ENCODE data around the gene IP6K2.
"Not testable (repeated sequence)": the region's sequence is repeated elsewhere in the genome, so short reads cannot be mapped to it uniquely, and the experiment has no call there.

The IP6K2 gene

GRCh38 chr3:48727511-48727910, 10.5 kb upstream of the IP6K2 start:
- DNase-seq (ENCODE audit: low read depth in 2 of 3, low spot score in 1 of 3) = no peak

- DNase-seq (ENCODE audit: low read depth in 2 of 3, low spot score in 1 of 3) = not testable (repeated sequence)
These were observed 8.3 kb upstream of the IP6K2 start for GRCh38 chr3:48725185-48725855.

GRCh38 chr3:48723725-48724124, 6.7 kb upstream of the IP6K2 start:
- no peak for DNase-seq (ENCODE audit: low read depth in 2 of 3, low spot score in 1 of 3)

DNA sequence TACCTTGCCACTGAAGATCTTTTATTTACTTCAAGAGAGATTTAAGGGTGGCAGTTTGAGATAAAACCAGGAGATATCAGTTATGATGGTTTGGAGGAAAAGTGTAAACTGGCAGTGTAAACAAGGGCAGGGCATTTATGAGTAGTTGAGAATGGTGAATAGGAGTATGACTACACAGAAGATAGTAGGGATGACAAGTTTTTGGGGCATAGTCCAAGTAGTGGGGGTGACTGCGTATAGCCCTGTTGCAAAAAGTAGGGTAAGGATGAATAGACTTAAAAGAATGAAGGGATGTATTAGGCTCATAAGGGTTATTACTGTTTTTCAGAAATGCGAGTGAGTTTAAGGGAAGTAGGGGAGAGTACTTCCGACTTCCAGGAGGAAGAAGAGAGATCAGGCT, 6.3 kb upstream of the IP6K2 start:
- not testable (repeated sequence) for DNase-seq (ENCODE audit: low read depth in 2 of 3, low spot score in 1 of 3)

DNA sequence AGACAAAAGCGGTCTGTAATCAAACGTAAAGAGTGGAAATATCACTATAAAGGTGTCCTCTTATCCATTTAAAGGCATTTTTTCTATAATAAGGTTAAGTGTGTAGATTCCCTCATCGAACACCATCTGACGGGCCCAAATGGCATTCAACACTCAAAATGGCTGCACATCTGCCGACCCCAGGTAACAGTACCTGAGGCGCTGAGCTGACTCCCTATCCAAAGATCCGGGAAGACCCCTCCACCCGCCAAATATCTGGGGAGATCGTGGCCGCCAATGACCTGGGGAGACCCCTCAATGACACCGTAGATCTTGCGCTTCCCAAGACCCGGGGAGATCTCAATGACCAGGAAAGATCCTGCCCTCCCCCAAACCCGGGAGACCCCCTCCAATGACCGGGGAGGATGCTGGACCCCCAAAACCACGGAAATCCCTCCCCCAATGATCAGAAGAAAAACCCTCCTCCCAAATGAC, 476 bp downstream of the IP6K2 start:
- DNase-seq (ENCODE audit: low read depth in 2 of 3, low spot score in 1 of 3) = peak in 2 of 3 donors; percentile 13 to 16

DNA sequence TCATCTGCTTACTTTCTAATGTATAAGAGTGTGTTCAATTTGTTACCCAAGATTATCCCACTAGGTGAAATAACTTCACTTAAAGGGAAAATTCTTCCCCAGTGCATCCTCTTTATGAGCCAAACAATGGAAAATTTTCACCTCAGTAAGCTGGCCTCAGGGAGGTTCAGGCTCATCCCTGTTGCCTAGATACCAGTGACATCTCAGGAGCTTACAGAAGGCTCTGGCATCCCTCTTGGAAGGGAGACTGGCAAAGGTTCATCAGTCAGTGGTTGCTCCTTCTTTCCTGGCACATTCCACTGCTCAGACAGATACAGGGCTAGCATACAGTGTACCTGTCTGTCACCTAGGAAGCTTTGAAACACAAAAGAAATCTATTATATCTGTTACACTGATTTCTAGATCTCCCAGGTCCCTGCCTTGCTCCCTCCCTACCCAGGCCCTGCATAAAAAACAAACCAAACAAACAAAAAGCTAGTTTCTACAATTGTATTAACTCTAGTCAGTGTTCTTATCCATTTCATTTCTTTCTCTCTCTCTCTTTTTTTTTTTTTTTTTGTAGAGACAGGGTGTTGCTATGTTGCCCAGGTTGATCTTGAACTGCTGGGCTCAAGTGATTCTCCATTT, 1.7 kb downstream of the IP6K2 start:
- DNase-seq (ENCODE audit: low read depth in 2 of 3, low spot score in 1 of 3) = no peak

- no peak for DNase-seq (ENCODE audit: low read depth in 2 of 3, low spot score in 1 of 3)
These were observed 5.3 kb downstream of the IP6K2 start for GRCh38 chr3:48711727-48712126.

DNA sequence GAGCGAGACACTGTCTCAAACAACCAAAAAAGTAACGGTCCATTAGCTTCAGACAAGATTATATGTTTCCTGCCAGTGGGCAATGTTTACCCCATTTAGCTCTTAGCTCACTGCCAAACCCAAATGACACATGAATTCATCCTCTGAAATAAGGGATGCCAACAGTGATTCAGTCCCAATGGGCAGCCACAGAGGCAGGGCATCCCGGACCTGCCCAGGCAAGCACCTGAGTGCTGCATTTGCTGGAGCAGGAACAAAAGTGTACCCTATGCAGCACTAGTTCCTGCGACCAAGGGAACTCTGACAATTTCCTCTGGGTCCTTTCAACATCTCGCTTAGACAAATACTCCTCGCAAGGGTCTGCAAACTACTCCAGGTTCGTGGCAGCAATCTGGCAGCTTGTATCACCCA, 8.0 kb downstream of the IP6K2 start:
- no peak for DNase-seq (ENCODE audit: low read depth in 2 of 3, low spot score in 1 of 3)

DNA sequence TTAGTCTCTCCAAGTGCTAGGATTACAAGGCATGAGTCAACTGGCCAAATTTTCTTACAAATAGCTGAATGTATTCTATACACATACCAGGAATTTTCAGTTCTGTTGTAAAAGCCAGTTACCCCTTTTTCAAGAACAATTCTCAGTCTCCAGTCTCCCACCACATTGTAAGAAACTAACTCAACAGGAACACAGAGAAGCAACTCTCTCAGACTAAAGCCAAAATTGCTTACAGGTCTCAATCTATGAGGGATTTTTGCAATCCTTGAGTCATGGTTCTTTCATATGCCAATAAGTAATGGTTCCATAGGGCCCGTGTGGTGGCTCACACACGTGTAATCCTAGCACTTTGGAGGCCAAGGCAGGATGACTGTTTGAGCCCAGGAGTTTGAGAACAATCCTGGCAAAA, 8.5 kb downstream of the IP6K2 start:
- DNase-seq (ENCODE audit: low read depth in 2 of 3, low spot score in 1 of 3) = no peak

- DNase-seq (ENCODE audit: low read depth in 2 of 3, low spot score in 1 of 3) = no peak
These were observed 9.9 kb downstream of the IP6K2 start for GRCh38 chr3:48707157-48707556.

DNA sequence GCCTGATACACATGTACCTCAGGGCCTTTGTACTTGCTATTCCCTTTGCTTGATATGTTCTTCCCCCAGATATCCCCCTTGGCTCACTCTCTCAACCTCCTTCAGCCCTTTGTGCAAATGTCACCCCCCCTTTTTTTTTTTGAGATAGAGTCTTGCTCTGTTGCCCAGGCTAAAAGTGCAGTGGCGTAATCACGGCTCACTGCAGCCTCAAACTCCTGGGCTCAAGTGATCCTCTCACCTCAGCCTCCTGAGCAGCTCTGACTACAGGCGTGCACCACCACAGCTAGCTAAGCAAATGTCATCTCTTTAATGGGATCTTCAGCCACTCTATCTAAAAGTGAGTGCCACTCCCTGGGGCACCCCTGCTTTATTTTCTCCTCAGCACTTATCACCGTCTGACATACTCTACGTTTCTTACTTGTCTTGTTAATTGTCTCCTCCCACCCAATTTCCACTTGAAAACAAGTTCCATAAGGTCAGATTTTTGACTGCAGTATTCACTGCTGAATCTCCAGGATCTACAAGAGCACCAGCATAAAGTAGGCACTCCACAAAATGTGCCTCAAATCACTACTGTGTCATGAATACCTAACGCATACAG, 14.6 kb downstream of the IP6K2 start:
- no peak for DNase-seq (ENCODE audit: low read depth in 2 of 3, low spot score in 1 of 3)

GRCh38 chr3:48700731-48701405, 16.2 kb downstream of the IP6K2 start:
- no peak for DNase-seq (ENCODE audit: low read depth in 2 of 3, low spot score in 1 of 3)

DNA sequence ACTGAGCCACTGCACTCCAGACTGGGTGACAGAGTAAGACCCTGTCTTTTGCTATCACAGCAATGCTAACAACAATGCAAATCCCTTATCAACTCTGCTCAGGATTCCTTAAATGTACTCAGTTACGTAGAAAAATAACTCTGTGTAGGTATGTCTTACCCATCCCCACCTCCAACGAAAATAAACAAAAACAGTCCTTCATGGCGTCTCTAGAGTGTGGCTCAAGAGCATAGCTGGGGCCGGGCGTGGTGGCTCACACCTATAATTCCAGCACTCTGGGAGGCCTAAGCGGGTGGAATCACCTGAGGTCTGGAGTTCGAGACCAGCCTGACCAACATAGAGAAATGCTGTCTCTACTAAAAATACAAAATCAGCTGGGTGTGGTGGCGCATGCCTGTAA, 18.1 kb downstream of the IP6K2 start:
- no peak for DNase-seq (ENCODE audit: low read depth in 2 of 3, low spot score in 1 of 3)

GRCh38 chr3:48697952-48698351, 19.1 kb downstream of the IP6K2 start:
- DNase-seq (ENCODE audit: low read depth in 2 of 3, low spot score in 1 of 3) = no peak

- DNase-seq (ENCODE audit: low read depth in 2 of 3, low spot score in 1 of 3) = no peak
These were observed 20.4 kb downstream of the IP6K2 start for GRCh38 chr3:48696601-48697000.

GRCh38 chr3:48696156-48696555, 20.9 kb downstream of the IP6K2 start:
- no peak for DNase-seq (ENCODE audit: low read depth in 2 of 3, low spot score in 1 of 3)

DNA sequence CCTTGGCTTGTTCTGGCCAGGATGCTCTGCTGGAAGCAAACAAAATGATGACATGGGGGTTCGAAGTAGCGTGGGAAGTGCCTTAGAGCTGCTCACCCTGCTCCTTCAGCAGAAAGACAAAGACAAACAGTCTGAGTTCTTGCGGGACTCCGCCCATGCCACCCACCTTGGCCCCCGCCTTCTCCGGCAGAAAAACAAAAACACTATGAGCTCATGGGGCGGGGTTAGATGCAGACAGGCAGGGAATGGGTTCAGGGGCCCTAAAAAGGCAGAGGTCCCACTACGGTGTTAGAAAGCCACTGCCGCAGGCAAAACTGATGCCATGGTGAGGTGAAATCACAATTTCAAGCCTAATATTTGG, 21.6 kb downstream of the IP6K2 start:
- no peak for DNase-seq (ENCODE audit: low read depth in 2 of 3, low spot score in 1 of 3)

- DNase-seq (ENCODE audit: low read depth in 2 of 3, low spot score in 1 of 3) = no peak
These were observed 22.2 kb downstream of the IP6K2 start for GRCh38 chr3:48694610-48695392.

GRCh38 chr3:48693826-48694225, 23.2 kb downstream of the IP6K2 start:
- no peak for DNase-seq (ENCODE audit: low read depth in 2 of 3, low spot score in 1 of 3)

- no peak for DNase-seq (ENCODE audit: low read depth in 2 of 3, low spot score in 1 of 3)
These were observed 24.5 kb downstream of the IP6K2 start for GRCh38 chr3:48692551-48692950.

DNA sequence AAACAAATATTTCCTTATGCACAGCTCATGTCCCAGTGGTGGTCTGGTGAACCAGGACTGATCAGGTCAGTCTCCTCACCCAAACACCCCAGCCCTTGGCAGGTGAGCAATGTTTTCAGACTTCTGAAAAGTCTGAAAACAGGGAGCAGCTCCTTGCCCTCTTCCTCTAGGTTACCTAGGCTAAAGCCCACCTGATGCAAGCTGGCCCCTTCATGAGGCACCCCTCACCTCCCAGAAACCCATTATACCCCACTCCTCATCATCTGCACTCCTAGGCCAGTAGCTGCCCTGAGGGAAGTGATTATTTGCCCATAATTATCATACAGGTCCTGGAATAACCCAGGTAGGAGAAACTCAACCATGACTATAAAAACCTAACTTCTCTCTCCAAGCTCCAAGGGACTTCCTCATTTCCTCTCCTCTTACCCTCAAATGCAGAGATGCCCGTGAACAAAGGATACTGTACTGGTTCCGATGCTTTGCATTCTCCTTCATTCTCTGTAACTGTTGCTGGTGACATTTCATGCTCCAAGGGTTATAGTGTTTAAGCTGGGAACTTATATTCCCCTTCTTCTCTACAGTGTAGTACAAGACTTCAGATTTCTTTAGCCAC, 26.1 kb downstream of the IP6K2 start:
- no peak for DNase-seq (ENCODE audit: low read depth in 2 of 3, low spot score in 1 of 3)

Data from stimulated activated CD4-positive, alpha-beta T cell treated with anti-CD3 and anti-CD28 coated beads, Interleukin-12 subunit alpha, Interleukin-12 subunit beta, amount 100 ng/mL, for 48 hours (primary cell).